Keratinocyte (primary cell): ENCODE data around the gene CDCA4. TPM values are rescaled to one million over a fixed set of nuclear protein-coding genes. Genes with fewer than 3 reads are reported as not detected.

ENCODE experiments used
- DNase-seq: peaks from one replicate; pipeline ENCODE4 v3.0.0-alpha.2; 2011; ENCODE audit warnings: low read depth, missing footprints, low spot score
- FAIRE-seq: peaks from 2 replicates; lab custom pipeline; 2011; peaks lifted over from hg19 to GRCh38; lab: Jason Lieb, UNC
- H2AFZ ChIP-seq: 2 replicates; pipeline ENCODE4 v1.6.0; 2012; ENCODE audit warnings: low read length, control low read depth, inconsistent platforms; ENCODE audit not compliant: control insufficient read depth
- H3K27ac ChIP-seq: 2 replicates; pipeline ENCODE4 v1.5.1; 2011; ENCODE audit warnings: low read length; ENCODE audit not compliant: control insufficient read depth, insufficient read depth
- H3K27me3 ChIP-seq: 3 replicates; pipeline ENCODE4 v1.6.0; 2011; ENCODE audit warnings: low read length; ENCODE audit not compliant: control insufficient read depth, insufficient read depth; ENCODE audit errors: extremely low read depth
- H3K36me3 ChIP-seq, 2 experiments: 2 replicates in 1 of 2; 3 replicates in 1 of 2; pipeline ENCODE4 v1.5.1; 2011; ENCODE audit warnings: low read length in 2 of 2, mild to moderate bottlenecking in 1 of 2; ENCODE audit not compliant: control insufficient read depth in 2 of 2, insufficient read depth in 2 of 2; ENCODE audit errors: extremely low read depth in 1 of 2
- H3K4me1 ChIP-seq: 3 replicates; pipeline ENCODE4 v1.5.1; 2011; ENCODE audit warnings: low read length; ENCODE audit not compliant: control insufficient read depth, insufficient read depth; ENCODE audit errors: extremely low read depth
- H3K4me2 ChIP-seq: 3 replicates; pipeline ENCODE4 v1.6.0; 2011; ENCODE audit warnings: low read depth, low read length; ENCODE audit not compliant: control insufficient read depth, insufficient read depth; ENCODE audit errors: extremely low read depth
- H3K4me3 ChIP-seq, 3 experiments: fragments of 200-600 bp in 1 of 3; sonication (generic) in 1 of 3; 2 replicates in 2 of 3; 3 replicates in 1 of 3; pipeline ENCODE4 v1.5.1; 2011 to 2016; ENCODE audit warnings: low read length in 3 of 3, mild to moderate bottlenecking in 3 of 3, control low read depth in 2 of 3, inconsistent platforms in 1 of 3, low read depth in 1 of 3, mixed read lengths in 1 of 3, mixed run types in 1 of 3, moderate library complexity in 1 of 3; ENCODE audit not compliant: control insufficient read depth in 2 of 3, insufficient read depth in 2 of 3; ENCODE audit errors: extremely low read depth in 1 of 3
- H3K79me2 ChIP-seq: 2 replicates; pipeline ENCODE4 v1.6.0; 2012; ENCODE audit warnings: low read length; ENCODE audit not compliant: control insufficient read depth, insufficient read depth
- H3K9ac ChIP-seq: 3 replicates; pipeline ENCODE4 v1.6.0; 2011; ENCODE audit warnings: low read length; ENCODE audit not compliant: control insufficient read depth, insufficient read depth; ENCODE audit errors: extremely low read depth
- H3K9me1 ChIP-seq: 3 replicates; pipeline ENCODE4 v1.6.0; 2011; ENCODE audit warnings: low read length; ENCODE audit not compliant: control insufficient read depth, insufficient read depth; ENCODE audit errors: extremely low read depth
- H3K9me3 ChIP-seq: 2 replicates; pipeline ENCODE4 v1.5.1; 2012; ENCODE audit warnings: low read depth, low read length; ENCODE audit not compliant: control insufficient read depth
- H4K20me1 ChIP-seq: 3 replicates; pipeline ENCODE4 v1.6.0; 2011; ENCODE audit warnings: low read length; ENCODE audit not compliant: control insufficient read depth, insufficient read depth; ENCODE audit errors: extremely low read depth
- EZH2 ChIP-seq: IDR thresholded peaks from one replicate; pipeline ENCODE4 v1.6.1; 2012; ENCODE audit warnings: inconsistent platforms, mild to moderate bottlenecking, low read length, moderate library complexity
- dilution Hi-C: fragments of 300-500 bp; cut with MboI; formaldehyde crosslinking; loops from one replicate; pipeline ENCODE4 v1.7.0; 2020; ENCODE audit warnings: low sequenced_read_pairs; ENCODE audit not compliant: extremely low pct_ligation_motif_present
- polyA plus RNA-seq, 5 experiments: library from polyadenylated mRNA; depleted of rRNA in 3 of 5; stranded (reverse) in 3 of 5; stranded (forward) in 1 of 5; unstranded in 1 of 5; fragments of >200 nt; gene quantifications; 1 replicate in 1 of 5; 2 replicates in 3 of 5; 3 replicates in 1 of 5; pipeline versions ENCODE4 v1.2.1 to v1.2.3, GENCODE V29; 2011 to 2012; ENCODE audit warnings: missing spikeins in 2 of 5, low read depth in 1 of 5, low replicate concordance in 1 of 5
- TF ChIP-seq, protein P1 (sequence below), 3 experiments: IDR thresholded peaks in 1 of 3; conservative IDR thresholded peaks in 1 of 3; optimal IDR thresholded peaks in 1 of 3; 2 replicates in 2 of 3; 3 replicates in 1 of 3; pipeline versions ENCODE3 to v1.5.1; 2011; ENCODE audit warnings: low read length in 3 of 3, mild to moderate bottlenecking in 3 of 3, moderate library complexity in 2 of 3, control low read depth in 1 of 3, inconsistent platforms in 1 of 3; ENCODE audit not compliant: insufficient read depth in 2 of 3; ENCODE audit errors: extremely low read depth in 1 of 3

Gene CDCA4
- polyA plus RNA-seq, 1 donor (not counting 4 experiments of a cell fraction or from before 2014, with no cell fraction given): 35.7 TPM

DNA sequence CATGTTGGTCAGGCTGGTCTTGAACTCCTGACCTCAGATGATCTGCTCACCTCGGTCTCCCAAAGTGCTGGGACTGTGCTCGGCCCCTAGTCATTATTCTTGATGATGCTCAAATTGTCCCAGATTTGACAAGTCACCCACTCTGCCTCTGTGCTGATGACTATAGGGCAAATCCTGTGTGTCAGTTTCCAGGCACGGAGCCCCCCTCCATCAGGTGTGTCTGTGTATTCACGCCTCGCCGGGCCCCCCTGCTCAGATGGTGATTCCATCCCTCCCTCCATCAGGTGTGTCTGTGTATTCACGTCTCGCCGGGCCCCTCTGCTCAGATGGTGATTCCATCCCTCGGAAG lies 48.6 kb upstream of the CDCA4 start:
- H3K9ac ChIP-seq: no peak overlapping the region
- H3K36me3 ChIP-seq: no peaks in the 10 kb centered on the region
- H3K27me3 ChIP-seq: peaks cover 30% of the 10 kb centered on the region
- no peaks in the 10 kb centered on the region for H3K79me2 ChIP-seq
- peaks cover 11% of the 10 kb centered on the region for H3K4me1 ChIP-seq
- no peak overlapping the region for H3K4me3 ChIP-seq
- H3K27ac ChIP-seq: no peak overlapping the region
- no peaks in the 10 kb centered on the region for H3K9me3 ChIP-seq
- H4K20me1 ChIP-seq: no peaks in the 10 kb centered on the region
- FAIRE-seq: no peak
- TF ChIP-seq EZH2: no peak
- TF ChIP-seq, protein P1, sequence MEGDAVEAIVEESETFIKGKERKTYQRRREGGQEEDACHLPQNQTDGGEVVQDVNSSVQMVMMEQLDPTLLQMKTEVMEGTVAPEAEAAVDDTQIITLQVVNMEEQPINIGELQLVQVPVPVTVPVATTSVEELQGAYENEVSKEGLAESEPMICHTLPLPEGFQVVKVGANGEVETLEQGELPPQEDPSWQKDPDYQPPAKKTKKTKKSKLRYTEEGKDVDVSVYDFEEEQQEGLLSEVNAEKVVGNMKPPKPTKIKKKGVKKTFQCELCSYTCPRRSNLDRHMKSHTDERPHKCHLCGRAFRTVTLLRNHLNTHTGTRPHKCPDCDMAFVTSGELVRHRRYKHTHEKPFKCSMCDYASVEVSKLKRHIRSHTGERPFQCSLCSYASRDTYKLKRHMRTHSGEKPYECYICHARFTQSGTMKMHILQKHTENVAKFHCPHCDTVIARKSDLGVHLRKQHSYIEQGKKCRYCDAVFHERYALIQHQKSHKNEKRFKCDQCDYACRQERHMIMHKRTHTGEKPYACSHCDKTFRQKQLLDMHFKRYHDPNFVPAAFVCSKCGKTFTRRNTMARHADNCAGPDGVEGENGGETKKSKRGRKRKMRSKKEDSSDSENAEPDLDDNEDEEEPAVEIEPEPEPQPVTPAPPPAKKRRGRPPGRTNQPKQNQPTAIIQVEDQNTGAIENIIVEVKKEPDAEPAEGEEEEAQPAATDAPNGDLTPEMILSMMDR (optimal IDR thresholded peaks at IDR 0.05 in 1 of 3, IDR thresholded peaks at IDR 0.05 in 1 of 3, conservative IDR thresholded peaks at IDR 0.05 in 1 of 3; ENCODE audit: extremely low read depth in 1 of 3, insufficient read depth in 2 of 3, low read length in 3 of 3): no peak
- no peak overlapping the region for H3K4me2 ChIP-seq
- dilution Hi-C loops: no loop called here
- no peak for DNase-seq
- no peaks in the 10 kb centered on the region for H3K9me1 ChIP-seq
- no peak overlapping the region for H2AFZ ChIP-seq

DNA sequence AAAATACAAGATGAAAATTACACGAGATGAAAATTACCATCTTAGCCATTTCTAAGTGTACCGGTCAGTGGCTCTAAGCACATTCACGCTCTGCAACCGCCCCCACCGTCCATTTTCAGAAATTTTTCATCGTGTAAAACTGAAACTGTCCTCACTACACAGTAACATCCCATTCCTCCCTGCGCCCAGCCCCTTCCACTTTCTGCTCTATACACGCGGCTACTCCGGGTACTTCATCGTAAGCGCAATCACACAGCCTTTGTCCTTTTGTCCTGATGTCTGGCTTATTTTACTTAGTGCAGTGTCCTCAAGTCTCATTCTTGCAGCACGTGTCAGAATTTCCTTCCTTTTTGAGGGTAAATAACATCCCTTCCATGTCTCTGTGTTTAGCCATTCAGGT lies 47.9 kb upstream of the CDCA4 start:
- H4K20me1 ChIP-seq: no peaks in the 10 kb centered on the region
- no peak overlapping the region for H3K27ac ChIP-seq
- no peak for TF ChIP-seq EZH2
- TF ChIP-seq, protein P1 (optimal IDR thresholded peaks at IDR 0.05 in 1 of 3, IDR thresholded peaks at IDR 0.05 in 1 of 3, conservative IDR thresholded peaks at IDR 0.05 in 1 of 3; ENCODE audit: extremely low read depth in 1 of 3, insufficient read depth in 2 of 3, low read length in 3 of 3): no peak
- no peaks in the 10 kb centered on the region for H3K79me2 ChIP-seq
- H3K9me1 ChIP-seq: no peaks in the 10 kb centered on the region
- no peaks in the 10 kb centered on the region for H3K36me3 ChIP-seq
- peaks cover 23% of the 10 kb centered on the region for H3K27me3 ChIP-seq
- H3K4me2 ChIP-seq: no peak overlapping the region
- peaks cover 11% of the 10 kb centered on the region for H3K4me1 ChIP-seq
- DNase-seq (no peak), FAIRE-seq (no peak)
- H3K9ac ChIP-seq: no peak overlapping the region
- dilution Hi-C loops: no loop called here
- H3K4me3 ChIP-seq: no peak overlapping the region
- H2AFZ ChIP-seq: no peak overlapping the region
- H3K9me3 ChIP-seq: no peaks in the 10 kb centered on the region
